GM21786 (cell line): ENCODE results near the gene TSPAN33.
"Not testable (repeated sequence)": the region's sequence is repeated elsewhere in the genome, so short reads cannot be mapped to it uniquely, and the experiment has no call there.

ENCODE experiments used
- ATAC-seq: cut with Tn5 transposase; IDR thresholded peaks from one replicate; pipeline ENCODE4 v1.9.1; 2021; ENCODE audit not compliant: unreplicated experiment

The TSPAN33 gene

DNA sequence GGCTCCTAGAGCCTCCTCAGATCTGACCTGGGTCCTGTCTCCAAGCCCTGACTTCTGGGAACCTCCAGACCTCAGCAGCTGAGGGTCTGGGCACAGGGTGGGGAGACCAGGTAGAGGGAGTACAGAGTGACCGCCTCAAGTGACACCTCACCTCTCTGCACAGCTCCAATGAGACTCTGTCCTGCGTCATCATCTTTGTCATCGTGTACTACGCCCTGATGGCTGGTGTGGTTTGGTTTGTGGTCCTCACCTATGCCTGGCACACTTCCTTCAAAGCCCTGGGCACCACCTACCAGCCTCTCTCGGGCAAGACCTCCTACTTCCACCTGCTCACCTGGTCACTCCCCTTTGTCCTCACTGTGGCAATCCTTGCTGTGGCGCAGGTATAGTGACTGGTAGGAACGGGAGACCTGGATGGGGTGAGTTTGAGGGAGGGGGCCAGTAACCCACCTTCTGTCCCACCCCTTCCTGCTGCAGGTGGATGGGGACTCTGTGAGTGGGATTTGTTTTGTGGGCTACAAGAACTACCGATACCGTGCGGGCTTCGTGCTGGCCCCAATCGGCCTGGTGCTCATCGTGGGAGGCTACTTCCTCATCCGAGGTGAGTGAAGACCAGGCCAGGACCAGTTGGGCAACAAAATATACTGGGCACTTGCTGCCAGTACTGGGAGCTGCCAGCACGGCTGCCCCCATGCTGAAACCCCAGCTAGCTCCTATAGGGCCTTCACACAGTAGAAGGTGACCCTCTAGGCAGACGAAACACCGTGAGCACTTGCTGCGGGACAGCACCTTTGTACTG lies 61.7 kb downstream of the TSPAN33 start:
- ATAC-seq = no peak

DNA sequence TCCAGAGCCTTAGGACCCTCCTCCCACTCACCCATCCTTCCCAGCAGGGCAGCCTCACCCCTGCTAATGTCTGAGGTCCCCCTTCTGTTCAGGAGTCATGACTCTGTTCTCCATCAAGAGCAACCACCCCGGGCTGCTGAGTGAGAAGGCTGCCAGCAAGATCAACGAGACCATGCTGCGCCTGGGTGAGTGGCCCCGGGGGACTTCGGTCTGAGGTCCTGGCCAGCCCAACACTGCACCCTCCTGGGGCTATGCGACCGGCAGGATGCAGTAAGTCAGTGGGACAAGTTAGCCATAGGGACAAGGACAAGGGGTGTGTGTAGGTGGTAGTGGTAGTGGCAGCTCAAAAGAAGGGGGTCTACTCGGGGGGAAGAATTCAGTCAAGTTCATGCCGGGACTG lies 64.2 kb downstream of the TSPAN33 start:
- ATAC-seq = no peak

DNA sequence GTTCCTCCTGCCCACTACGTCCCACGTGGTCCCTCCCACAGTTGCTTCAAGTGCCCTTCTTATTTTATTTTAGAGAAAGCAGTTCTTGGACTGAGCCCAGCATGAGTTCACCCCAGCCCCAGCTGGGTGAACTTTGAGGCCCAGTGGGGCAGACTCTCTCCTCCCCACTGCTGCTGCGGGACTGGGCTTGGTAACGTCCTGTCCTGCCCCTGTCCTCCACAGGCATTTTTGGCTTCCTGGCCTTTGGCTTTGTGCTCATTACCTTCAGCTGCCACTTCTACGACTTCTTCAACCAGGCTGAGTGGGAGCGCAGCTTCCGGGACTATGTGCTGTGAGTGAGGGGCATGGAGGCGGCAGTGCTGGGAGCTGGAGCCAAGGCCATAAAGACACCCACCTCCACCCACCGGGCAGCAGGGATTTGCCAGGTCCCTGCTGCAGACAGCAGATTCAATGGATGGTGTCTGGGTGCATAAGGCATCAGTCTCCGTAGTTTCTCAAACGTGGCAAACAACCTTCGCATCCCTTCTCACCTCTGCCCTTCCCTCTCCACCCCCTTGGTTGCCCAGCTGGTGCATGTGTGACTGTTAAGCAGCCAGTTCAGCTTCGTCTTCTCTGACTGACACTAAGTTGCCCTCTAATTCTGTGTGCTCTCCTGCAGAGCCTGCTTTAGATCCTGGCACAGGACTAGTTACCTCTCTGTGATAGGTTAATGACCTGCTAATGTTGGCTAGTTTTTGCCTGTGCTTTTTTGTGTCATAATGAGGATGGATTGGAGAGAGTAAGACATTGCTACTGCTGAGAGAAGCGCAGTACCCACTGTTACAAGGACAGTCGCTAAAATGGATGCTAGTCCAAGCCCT lies 64.8 kb downstream of the TSPAN33 start:
- no peak for ATAC-seq

DNA sequence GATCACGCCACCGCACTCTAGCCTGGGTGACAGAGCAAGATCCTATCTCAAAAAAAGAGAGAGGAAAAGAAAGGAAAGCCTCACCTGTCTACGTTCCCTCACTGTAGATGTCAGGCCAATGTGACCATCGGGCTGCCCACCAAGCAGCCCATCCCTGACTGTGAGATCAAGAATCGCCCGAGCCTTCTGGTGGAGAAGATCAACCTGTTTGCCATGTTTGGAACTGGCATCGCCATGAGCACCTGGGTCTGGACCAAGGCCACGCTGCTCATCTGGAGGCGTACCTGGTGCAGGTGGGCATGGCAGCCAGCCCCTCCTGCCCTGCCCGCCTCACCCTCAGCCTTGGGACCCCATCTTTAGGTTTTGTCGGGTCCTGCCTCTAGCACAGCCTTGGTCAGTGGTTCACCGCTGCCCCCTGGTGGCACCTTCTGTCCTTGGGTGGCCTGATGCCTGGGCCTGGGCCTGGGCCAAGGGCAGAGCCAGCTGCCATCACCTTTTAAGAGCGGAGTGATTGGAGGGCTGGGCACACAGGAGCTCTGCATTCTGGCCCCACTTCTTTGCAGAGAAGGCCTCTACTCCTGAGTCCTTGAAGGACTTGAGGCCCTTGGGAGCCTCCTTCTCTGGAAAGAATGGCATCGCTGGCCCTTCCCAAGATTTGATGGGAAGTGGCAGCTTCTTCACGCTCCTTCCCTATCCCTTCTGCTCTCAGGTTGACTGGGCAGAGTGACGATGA lies 65.9 kb downstream of the TSPAN33 start:
- no peak for ATAC-seq

DNA sequence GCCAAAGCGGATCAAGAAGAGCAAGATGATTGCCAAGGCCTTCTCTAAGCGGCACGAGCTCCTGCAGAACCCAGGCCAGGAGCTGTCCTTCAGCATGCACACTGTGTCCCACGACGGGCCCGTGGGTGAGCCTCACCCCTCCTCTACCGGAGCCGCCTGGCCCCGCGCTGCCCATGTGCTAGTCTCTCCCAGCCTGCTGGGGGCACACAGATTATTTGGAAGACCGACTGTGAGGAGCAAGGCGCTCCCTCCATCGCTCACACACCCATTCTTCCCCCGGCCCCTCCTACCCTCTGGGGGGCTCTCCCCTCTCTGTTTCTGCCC lies 66.4 kb downstream of the TSPAN33 start:
- ATAC-seq = no peak

DNA sequence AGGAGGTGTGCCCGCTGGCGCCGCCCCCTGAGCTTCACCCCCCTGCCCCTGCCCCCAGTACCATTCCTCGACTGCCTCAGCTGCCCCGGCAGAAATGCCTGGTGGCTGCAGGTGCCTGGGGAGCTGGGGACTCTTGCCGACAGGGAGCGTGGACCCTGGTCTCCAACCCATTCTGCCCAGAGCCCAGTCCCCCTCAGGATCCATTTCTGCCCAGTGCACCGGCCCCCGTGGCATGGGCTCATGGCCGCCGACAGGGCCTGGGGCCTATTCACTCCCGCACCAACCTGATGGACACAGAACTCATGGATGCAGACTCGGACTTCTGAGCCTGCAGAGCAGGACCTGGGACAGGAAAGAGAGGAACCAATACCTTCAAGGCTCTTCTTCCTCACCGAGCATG lies 67.6 kb downstream of the TSPAN33 start:
- no peak for ATAC-seq

DNA sequence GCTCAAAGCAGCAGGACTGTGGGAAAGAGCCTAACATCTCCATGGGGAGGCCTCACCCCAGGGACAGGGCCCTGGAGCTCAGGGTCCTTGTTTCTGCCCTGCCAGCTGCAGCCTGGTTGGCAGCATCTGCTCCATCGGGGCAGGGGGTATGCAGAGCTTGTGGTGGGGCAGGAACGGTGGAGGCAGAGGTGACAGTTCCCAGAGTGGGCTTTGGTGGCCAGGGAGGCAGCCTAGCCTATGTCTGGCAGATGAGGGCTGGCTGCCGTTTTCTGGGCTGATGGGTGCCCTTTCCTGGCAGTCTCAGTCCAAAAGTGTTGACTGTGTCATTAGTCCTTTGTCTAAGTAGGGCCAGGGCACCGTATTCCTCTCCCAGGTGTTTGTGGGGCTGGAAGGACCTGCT lies 68.1 kb downstream of the TSPAN33 start:
- no peak for ATAC-seq

DNA sequence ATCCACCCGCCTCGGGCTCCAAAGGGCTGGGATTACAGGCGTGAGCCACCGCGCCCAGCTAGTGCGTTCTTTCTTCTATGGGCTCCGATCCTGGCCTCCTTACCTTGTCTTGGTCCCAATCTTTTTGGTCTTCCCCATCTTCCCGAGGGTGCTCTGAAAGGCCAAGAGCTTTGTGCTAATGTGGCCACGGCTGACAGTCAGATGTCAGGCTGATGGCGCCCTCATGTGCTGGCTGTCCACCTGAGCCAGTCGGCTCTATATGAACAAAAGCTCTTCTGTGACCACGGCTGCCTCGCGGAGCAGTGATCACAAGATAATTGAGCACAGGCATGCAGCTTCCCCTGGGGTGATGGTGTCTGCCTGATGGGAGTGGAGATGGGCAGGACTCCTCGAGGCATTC lies 69.3 kb downstream of the TSPAN33 start:
- ATAC-seq = no peak

DNA sequence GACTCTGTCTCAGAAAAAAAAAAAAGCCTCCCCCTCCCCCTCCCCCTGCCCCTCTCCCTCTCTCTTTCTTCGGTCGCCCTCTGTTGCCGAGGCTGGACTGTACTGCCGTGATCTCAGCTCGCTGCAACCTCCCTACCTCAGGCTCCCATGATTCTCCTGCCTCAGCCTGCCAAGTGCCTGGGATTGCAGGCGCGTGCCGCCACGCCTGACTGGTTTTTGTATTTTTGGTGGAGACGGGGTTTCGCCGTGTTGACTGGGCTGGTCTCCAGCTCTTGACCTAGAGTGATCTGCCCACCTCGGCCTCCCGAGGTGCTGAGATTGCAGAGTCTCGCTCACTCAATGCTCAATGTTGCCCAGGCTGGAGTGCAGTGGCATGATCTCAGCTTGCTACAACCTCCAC lies 71.2 kb downstream of the TSPAN33 start:
- not testable (repeated sequence) for ATAC-seq

DNA sequence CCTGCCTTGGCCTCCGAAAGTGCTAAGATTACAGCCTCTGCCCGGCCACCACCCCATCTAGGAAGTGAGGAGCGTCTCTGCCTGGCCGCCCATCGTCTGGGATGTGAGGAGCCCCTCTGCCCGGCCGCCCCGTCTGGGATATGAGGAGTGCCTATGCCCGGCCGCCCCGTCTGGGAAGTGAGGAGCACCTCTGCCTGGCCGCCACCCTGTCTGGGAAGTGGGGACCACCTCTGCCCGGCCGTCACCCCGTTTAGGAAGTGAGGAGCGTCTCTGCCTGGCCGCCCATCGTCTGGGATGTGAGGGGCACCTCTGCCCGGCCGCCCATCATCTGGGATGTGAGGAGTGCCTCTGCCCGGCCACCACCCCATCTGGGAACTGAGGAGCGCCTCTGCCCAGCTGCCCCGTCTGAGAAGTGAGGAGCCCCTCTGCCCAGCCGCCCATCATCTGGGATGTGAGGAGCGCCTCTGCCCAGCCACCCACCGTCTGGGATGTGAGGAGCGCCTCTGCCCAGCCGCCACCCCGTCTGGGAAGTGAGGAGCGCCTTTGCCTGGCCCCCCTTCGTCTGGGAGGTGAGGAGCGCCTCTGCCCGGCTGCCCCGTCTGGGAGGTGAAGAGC lies 71.7 kb downstream of the TSPAN33 start:
- not testable (repeated sequence) for ATAC-seq

DNA sequence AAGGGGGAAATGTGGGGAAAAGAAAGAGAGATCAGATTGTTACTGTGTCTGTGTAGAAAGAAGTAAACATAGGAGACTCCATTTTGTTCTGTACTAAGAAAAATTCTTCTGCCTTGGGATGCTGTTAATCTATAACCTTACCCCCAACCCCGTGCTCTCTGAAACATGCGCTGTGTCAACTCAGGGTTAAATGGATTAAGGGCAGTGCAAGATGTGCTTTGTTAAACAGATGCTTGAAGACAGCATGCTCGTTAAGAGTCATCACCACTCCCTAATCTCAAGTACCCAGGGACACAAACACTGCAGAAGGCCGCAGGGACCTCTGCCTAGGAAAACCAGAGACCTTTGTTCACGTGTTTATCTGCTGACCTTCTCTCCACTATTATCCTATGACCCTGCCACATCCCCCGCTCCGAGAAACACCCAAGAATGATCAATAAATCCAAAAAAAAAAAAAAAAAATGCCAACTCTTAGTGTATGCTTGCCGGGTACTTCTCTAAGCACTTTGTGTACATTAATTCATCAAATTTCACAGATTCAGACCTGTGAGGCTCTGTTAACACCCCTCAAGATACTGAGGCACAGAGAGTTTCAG lies 72.4 kb downstream of the TSPAN33 start:
- ATAC-seq = not testable (repeated sequence)

DNA sequence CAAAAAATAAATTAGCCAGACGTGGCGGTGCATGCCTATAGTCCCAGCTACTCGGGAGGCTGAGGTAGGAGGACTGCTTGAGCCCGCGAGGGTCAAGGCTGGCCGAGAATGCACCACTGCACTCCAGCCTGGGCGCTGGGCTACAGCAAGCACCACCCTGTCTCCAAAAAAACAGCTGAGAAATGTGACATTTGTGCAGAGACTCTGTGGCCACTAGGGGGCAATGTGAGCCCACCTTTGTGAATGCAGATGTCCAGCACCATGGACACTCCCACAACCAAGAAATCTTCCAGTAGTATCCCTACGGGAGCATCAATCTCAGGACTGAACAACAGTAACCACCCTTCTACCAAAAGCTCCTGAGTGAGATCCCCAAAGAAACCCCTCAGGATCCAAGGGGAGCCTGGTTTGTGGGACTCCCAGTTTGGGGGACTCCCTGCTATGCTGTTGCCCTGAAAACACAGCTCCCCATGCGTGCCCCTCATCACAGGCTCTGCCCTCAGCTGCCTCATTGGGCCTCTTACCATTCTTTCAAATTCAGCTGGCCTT lies 74.1 kb downstream of the TSPAN33 start:
- no peak for ATAC-seq

DNA sequence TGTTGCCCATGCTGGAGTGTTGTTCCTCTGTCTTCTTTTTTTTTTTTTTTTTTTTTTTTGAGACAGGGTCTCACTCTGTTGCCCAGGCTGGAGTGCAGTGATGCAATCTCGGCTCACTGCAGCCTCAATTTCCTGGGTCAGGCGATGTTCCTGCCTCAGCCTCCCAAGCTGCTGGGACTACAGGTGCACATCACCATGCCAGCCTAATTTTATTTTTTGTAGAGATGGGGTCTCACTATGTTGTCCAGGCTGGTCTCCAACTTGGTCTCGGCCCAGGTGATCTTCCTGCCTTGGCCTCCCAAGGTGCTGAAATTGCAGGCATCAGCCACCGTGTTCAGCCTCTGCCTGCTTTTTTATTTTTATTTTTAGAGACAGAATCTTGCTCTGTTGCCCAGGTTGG lies 74.7 kb downstream of the TSPAN33 start:
- ATAC-seq = not testable (repeated sequence)
